ENCODE measurements around the gene VRK2. TPM values are rescaled to one million over a fixed set of nuclear protein-coding genes. Genes with fewer than 3 reads are reported as not detected.

Gene VRK2
- total RNA-seq (ENCODE audit: unreplicated experiment), result 7.2 TPM
- long read RNA-seq, partial matches to known transcripts, result 0 of 6 reads
- long read RNA-seq, other reads (novel, unspliced or antisense), result 5 of 6 reads

GRCh38 chr2:58046585-58047372 lies at the start of gene VRK2:
TSS of gene VRK2 (plus strand) at chr2:58046806. CDS start at chr2:58048832, 2,026 bp downstream.
- no peak for TF ChIP-seq CTCF (IDR thresholded peaks at IDR 0.05; ENCODE audit: partially characterized antibody, unreplicated experiment)
- H3K27ac Mint-ChIP-seq (ENCODE audit: unreplicated experiment), result no peak within 1 kb of the TSS
- H3K4me1 Mint-ChIP-seq (ENCODE audit: low read depth, unreplicated experiment), result no peaks in the 10 kb centered on the region
- H3K36me3 Mint-ChIP-seq (ENCODE audit: unreplicated experiment), result no peaks in the 10 kb centered on the region
- peaks cover 2% of the 10 kb centered on the region for H3K27me3 Mint-ChIP-seq (ENCODE audit: unreplicated experiment)
- H3K4me3 Mint-ChIP-seq (ENCODE audit: unreplicated experiment), result peak within 1 kb of the TSS; percentile 83
- peak; percentile 79 for DNase-seq
- H3K9me3 Mint-ChIP-seq (ENCODE audit: unreplicated experiment), result no peaks in the 10 kb centered on the region

- Mint-ChIP-seq H3K4me1 (ENCODE audit: low read depth, unreplicated experiment) (no peaks in the 10 kb centered on the region), H3K4me3 (ENCODE audit: unreplicated experiment) (no peak overlapping the region), H3K27ac (ENCODE audit: unreplicated experiment) (no peak overlapping the region), H3K9me3 (ENCODE audit: unreplicated experiment) (no peaks in the 10 kb centered on the region), H3K27me3 (ENCODE audit: unreplicated experiment) (no peaks in the 10 kb centered on the region), H3K36me3 (ENCODE audit: unreplicated experiment) (no peaks in the 10 kb centered on the region)
- no peak for TF ChIP-seq CTCF (IDR thresholded peaks at IDR 0.05; ENCODE audit: partially characterized antibody, unreplicated experiment)
- no peak for DNase-seq
Observed at GRCh38 chr2:58006256-58006951, 40.2 kb upstream of the VRK2 start.

GRCh38 chr2:58006952-58007284 lies 39.7 kb upstream of the VRK2 start:
- no peak for TF ChIP-seq CTCF (IDR thresholded peaks at IDR 0.05; ENCODE audit: partially characterized antibody, unreplicated experiment)
- Mint-ChIP-seq H3K27me3 (ENCODE audit: unreplicated experiment) (no peaks in the 10 kb centered on the region), H3K4me1 (ENCODE audit: low read depth, unreplicated experiment) (no peaks in the 10 kb centered on the region), H3K9me3 (ENCODE audit: unreplicated experiment) (no peaks in the 10 kb centered on the region), H3K36me3 (ENCODE audit: unreplicated experiment) (no peaks in the 10 kb centered on the region), H3K27ac (ENCODE audit: unreplicated experiment) (no peak overlapping the region), H3K4me3 (ENCODE audit: unreplicated experiment) (no peak overlapping the region)
- DNase-seq, result no peak

- DNase-seq, result no peak
- Mint-ChIP-seq H3K4me1 (ENCODE audit: low read depth, unreplicated experiment) (no peaks in the 10 kb centered on the region), H3K27me3 (ENCODE audit: unreplicated experiment) (no peaks in the 10 kb centered on the region), H3K4me3 (ENCODE audit: unreplicated experiment) (no peak overlapping the region), H3K27ac (ENCODE audit: unreplicated experiment) (no peak overlapping the region), H3K36me3 (ENCODE audit: unreplicated experiment) (no peaks in the 10 kb centered on the region), H3K9me3 (ENCODE audit: unreplicated experiment) (no peaks in the 10 kb centered on the region)
- TF ChIP-seq CTCF (IDR thresholded peaks at IDR 0.05; ENCODE audit: partially characterized antibody, unreplicated experiment), result no peak
Observed at GRCh38 chr2:58010599-58010998, 36.0 kb upstream of the VRK2 start.

- peaks cover 4% of the 10 kb centered on the region for H3K36me3 Mint-ChIP-seq (ENCODE audit: unreplicated experiment)
Observed at GRCh38 chr2:58019229-58019628, 27.4 kb upstream of the VRK2 start.

More at GRCh38 chr2:58019229-58019628, 27.4 kb upstream of the VRK2 start:
- no peak for TF ChIP-seq CTCF (IDR thresholded peaks at IDR 0.05; ENCODE audit: partially characterized antibody, unreplicated experiment)
- no peak overlapping the region for H3K27ac Mint-ChIP-seq (ENCODE audit: unreplicated experiment)
- H3K27me3 Mint-ChIP-seq (ENCODE audit: unreplicated experiment), result no peaks in the 10 kb centered on the region
- no peak overlapping the region for H3K4me3 Mint-ChIP-seq (ENCODE audit: unreplicated experiment)
- H3K4me1 Mint-ChIP-seq (ENCODE audit: low read depth, unreplicated experiment), result no peaks in the 10 kb centered on the region
- no peak for DNase-seq
- H3K9me3 Mint-ChIP-seq (ENCODE audit: unreplicated experiment), result no peaks in the 10 kb centered on the region
